ENCODE results near the gene TBC1D9.

TBC1D9 gene

GRCh38 chr4:140689623-140690022 is 66.6 kb downstream of the TBC1D9 start:
- H3K4me2 ChIP-seq (ENCODE audit: low read depth, low read length, poor library complexity, severe bottlenecking) = no peak overlapping the region
- TF ChIP-seq CTCF (IDR thresholded peaks at IDR 0.05; ENCODE audit: insufficient read depth, low read length, poor library complexity, severe bottlenecking) (no peak), EZH2phosphoT487 (conservative IDR thresholded peaks at IDR 0.05; ENCODE audit: low read length) (no peak)
- H3K27ac ChIP-seq (ENCODE audit: low read depth, low read length) = no peak overlapping the region
- H3K4me3 ChIP-seq (ENCODE audit: insufficient read depth, low read length, poor library complexity, severe bottlenecking) = no peak overlapping the region
- no peaks in the 10 kb centered on the region for H3K79me2 ChIP-seq (ENCODE audit: insufficient read depth, low read length)
- no peaks in the 10 kb centered on the region for H3K27me3 ChIP-seq (ENCODE audit: low read length)
- H4K20me1 ChIP-seq (ENCODE audit: low read depth, low read length) = no peaks in the 10 kb centered on the region
- no peak overlapping the region for H2AFZ ChIP-seq (ENCODE audit: low read depth, low read length, severe bottlenecking)
- H3K36me3 ChIP-seq (ENCODE audit: low read length) = no peaks in the 10 kb centered on the region
- no peaks in the 10 kb centered on the region for H3K9me2 ChIP-seq (replicated peaks; ENCODE audit: insufficient read depth, low read length)
- no peaks in the 10 kb centered on the region for H3F3A ChIP-seq (ENCODE audit: insufficient read depth)
- no peaks in the 10 kb centered on the region for H3K9me3 ChIP-seq (ENCODE audit: insufficient read depth, low read length)
- H3K9ac ChIP-seq (ENCODE audit: low read length) = no peak overlapping the region

GRCh38 chr4:140688711-140689598 is 67.2 kb downstream of the TBC1D9 start:
- H3K27me3 ChIP-seq (ENCODE audit: low read length) = no peaks in the 10 kb centered on the region
- no peaks in the 10 kb centered on the region for H3K79me2 ChIP-seq (ENCODE audit: insufficient read depth, low read length)
- no peaks in the 10 kb centered on the region for H3K9me3 ChIP-seq (ENCODE audit: insufficient read depth, low read length)
- no peak for TF ChIP-seq EZH2phosphoT487 (conservative IDR thresholded peaks at IDR 0.05; ENCODE audit: low read length)
- H3F3A ChIP-seq (ENCODE audit: insufficient read depth) = no peaks in the 10 kb centered on the region
- no peak overlapping the region for H3K27ac ChIP-seq (ENCODE audit: low read depth, low read length)
- H3K9me2 ChIP-seq (replicated peaks; ENCODE audit: insufficient read depth, low read length) = no peaks in the 10 kb centered on the region
- no peaks in the 10 kb centered on the region for H3K36me3 ChIP-seq (ENCODE audit: low read length)
- no peak overlapping the region for H2AFZ ChIP-seq (ENCODE audit: low read depth, low read length, severe bottlenecking)
- no peak overlapping the region for H3K9ac ChIP-seq (ENCODE audit: low read length)
- H4K20me1 ChIP-seq (ENCODE audit: low read depth, low read length) = no peaks in the 10 kb centered on the region
- H3K4me3 ChIP-seq (ENCODE audit: insufficient read depth, low read length, poor library complexity, severe bottlenecking) = no peak overlapping the region
- no peak overlapping the region for H3K4me2 ChIP-seq (ENCODE audit: low read depth, low read length, poor library complexity, severe bottlenecking)

- Histone ChIP-seq H3K36me3 (ENCODE audit: low read length) (no peaks in the 10 kb centered on the region), H2AFZ (ENCODE audit: low read depth, low read length, severe bottlenecking) (no peak overlapping the region), H3K27me3 (ENCODE audit: low read length) (no peaks in the 10 kb centered on the region), H3K79me2 (ENCODE audit: insufficient read depth, low read length) (no peaks in the 10 kb centered on the region), H3K9me2 (replicated peaks; ENCODE audit: insufficient read depth, low read length) (no peaks in the 10 kb centered on the region), H3K27ac (ENCODE audit: low read depth, low read length) (no peak overlapping the region), H3K9me3 (ENCODE audit: insufficient read depth, low read length) (no peaks in the 10 kb centered on the region), H3F3A (ENCODE audit: insufficient read depth) (no peaks in the 10 kb centered on the region), H3K9ac (ENCODE audit: low read length) (no peak overlapping the region), H3K4me2 (ENCODE audit: low read depth, low read length, poor library complexity, severe bottlenecking) (no peak overlapping the region), H3K4me3 (ENCODE audit: insufficient read depth, low read length, poor library complexity, severe bottlenecking) (no peak overlapping the region), H4K20me1 (ENCODE audit: low read depth, low read length) (no peaks in the 10 kb centered on the region)
- TF ChIP-seq CTCF (IDR thresholded peaks at IDR 0.05; ENCODE audit: insufficient read depth, low read length, poor library complexity, severe bottlenecking) (no peak), EZH2phosphoT487 (conservative IDR thresholded peaks at IDR 0.05; ENCODE audit: low read length) (no peak)
These were observed 69.4 kb downstream of the TBC1D9 start for GRCh38 chr4:140686796-140687195.

GRCh38 chr4:140684314-140684713 is 71.9 kb downstream of the TBC1D9 start:
- TF ChIP-seq CTCF (IDR thresholded peaks at IDR 0.05; ENCODE audit: insufficient read depth, low read length, poor library complexity, severe bottlenecking) = no peak
- TF ChIP-seq EZH2phosphoT487 (conservative IDR thresholded peaks at IDR 0.05; ENCODE audit: low read length) = no peak
- Histone ChIP-seq H3K4me3 (ENCODE audit: insufficient read depth, low read length, poor library complexity, severe bottlenecking) (no peak overlapping the region), H3K27me3 (ENCODE audit: low read length) (no peaks in the 10 kb centered on the region), H3K9me2 (replicated peaks; ENCODE audit: insufficient read depth, low read length) (no peaks in the 10 kb centered on the region), H3K36me3 (ENCODE audit: low read length) (no peaks in the 10 kb centered on the region), H3K9me3 (ENCODE audit: insufficient read depth, low read length) (no peaks in the 10 kb centered on the region), H3K27ac (ENCODE audit: low read depth, low read length) (no peak overlapping the region), H3K9ac (ENCODE audit: low read length) (no peak overlapping the region), H3K4me2 (ENCODE audit: low read depth, low read length, poor library complexity, severe bottlenecking) (no peak overlapping the region), H3F3A (ENCODE audit: insufficient read depth) (no peaks in the 10 kb centered on the region), H4K20me1 (ENCODE audit: low read depth, low read length) (no peaks in the 10 kb centered on the region), H3K79me2 (ENCODE audit: insufficient read depth, low read length) (no peaks in the 10 kb centered on the region), H2AFZ (ENCODE audit: low read depth, low read length, severe bottlenecking) (no peak overlapping the region)

Measured in SU-DHL-6 (cell line).